Fibroblast of lung (primary cell): ENCODE data around the gene CHST4. TPM values are rescaled to one million over a fixed set of nuclear protein-coding genes. Genes with fewer than 3 reads are reported as not detected.

Experiments used
- DNase-seq, 2 donors: peaks; one replicate each; pipeline versions ENCODE4 v3.0.0 to v3.0.0-alpha.2; 2010; ENCODE audit warnings: low read depth in 2 of 2
- H2AFZ ChIP-seq: 2 replicates; pipeline ENCODE4 v1.5.1; 2012; ENCODE audit warnings: low read length, control low read depth, inconsistent platforms
- H3K27ac ChIP-seq: 2 replicates; pipeline ENCODE4 v1.5.1; 2011; ENCODE audit warnings: low read length, control low read depth; ENCODE audit not compliant: insufficient read depth
- H3K27me3 ChIP-seq: 2 replicates; pipeline ENCODE4 v1.5.1; 2011; ENCODE audit warnings: mild to moderate bottlenecking, low read length; ENCODE audit not compliant: control insufficient read depth, insufficient read depth
- H3K36me3 ChIP-seq: 2 replicates; pipeline ENCODE4 v1.5.1; 2011; ENCODE audit warnings: low read length; ENCODE audit not compliant: control insufficient read depth, insufficient read depth
- H3K4me1 ChIP-seq: 2 replicates; pipeline ENCODE4 v1.5.1; 2011; ENCODE audit warnings: low read length; ENCODE audit not compliant: control insufficient read depth, insufficient read depth; ENCODE audit errors: extremely low read depth
- H3K4me2 ChIP-seq: 2 replicates; pipeline ENCODE4 v1.5.1; 2011; ENCODE audit warnings: low read length, control low read depth; ENCODE audit not compliant: insufficient read depth; ENCODE audit errors: extremely low read depth
- H3K4me3 ChIP-seq, 4 experiments: fragments of 200-600 bp in 1 of 4; sonication (generic) in 1 of 4; replicated peaks in 1 of 4; 2 replicates each; pipeline ENCODE4 v1.5.1; 2011 to 2016; ENCODE audit warnings: low read length in 4 of 4, low read depth in 3 of 4, mild to moderate bottlenecking in 3 of 4, control low read depth in 2 of 4, inconsistent platforms in 1 of 4, mixed read lengths in 1 of 4; ENCODE audit not compliant: insufficient read depth in 1 of 4; ENCODE audit errors: control extremely low read depth in 1 of 4
- H3K79me2 ChIP-seq: 2 replicates; pipeline ENCODE4 v1.5.1; 2012; ENCODE audit warnings: mild to moderate bottlenecking, low read length, inconsistent platforms; ENCODE audit not compliant: control insufficient read depth, insufficient read depth
- H3K9ac ChIP-seq: 2 replicates; pipeline ENCODE4 v1.5.1; 2011; ENCODE audit warnings: mild to moderate bottlenecking, low read length, control low read depth; ENCODE audit not compliant: insufficient read depth
- H3K9me3 ChIP-seq: 2 replicates; pipeline ENCODE4 v1.5.1; 2012; ENCODE audit warnings: low read depth, low read length; ENCODE audit not compliant: control insufficient read depth, insufficient read depth
- H4K20me1 ChIP-seq: 2 replicates; pipeline ENCODE4 v1.5.1; 2011; ENCODE audit warnings: low read length; ENCODE audit not compliant: control insufficient read depth, insufficient read depth; ENCODE audit errors: extremely low read depth
- CTCF ChIP-seq, 2 donors: IDR thresholded peaks in 1 of 2; conservative IDR thresholded peaks in 1 of 2; 1 replicate in 1 of 2; 2 replicates in 1 of 2; pipeline ENCODE4 v1.5.1; 2011 to 2012; ENCODE audit warnings: low read length in 2 of 2, control low read depth in 1 of 2, inconsistent platforms in 1 of 2, low read depth in 1 of 2, mild to moderate bottlenecking in 1 of 2
- EZH2 ChIP-seq: IDR thresholded peaks from 2 replicates; pipeline ENCODE4 v1.5.1; 2012; ENCODE audit warnings: low read length, control low read depth, mild to moderate bottlenecking; ENCODE audit errors: missing control alignments
- polyA plus RNA-seq, 2 donors: library from polyadenylated mRNA; depleted of rRNA in 1 of 2; stranded (reverse) in 1 of 2; unstranded in 1 of 2; fragments of >200 nt; gene quantifications; 2 replicates each; pipeline ENCODE4 v1.2.1, GENCODE V29; 2011 to 2012; ENCODE audit warnings: missing spikeins in 1 of 2
- total RNA-seq: library from RNA; depleted of rRNA; stranded (reverse); fragments of >200 nt; gene quantifications from 2 replicates; pipeline ENCODE4 v1.2.1, GENCODE V29; 2014

Gene CHST4
- total and polyA plus RNA-seq, 2 donors (not counting 1 experiment from before 2014, with no cell fraction given): not detected

DNA sequence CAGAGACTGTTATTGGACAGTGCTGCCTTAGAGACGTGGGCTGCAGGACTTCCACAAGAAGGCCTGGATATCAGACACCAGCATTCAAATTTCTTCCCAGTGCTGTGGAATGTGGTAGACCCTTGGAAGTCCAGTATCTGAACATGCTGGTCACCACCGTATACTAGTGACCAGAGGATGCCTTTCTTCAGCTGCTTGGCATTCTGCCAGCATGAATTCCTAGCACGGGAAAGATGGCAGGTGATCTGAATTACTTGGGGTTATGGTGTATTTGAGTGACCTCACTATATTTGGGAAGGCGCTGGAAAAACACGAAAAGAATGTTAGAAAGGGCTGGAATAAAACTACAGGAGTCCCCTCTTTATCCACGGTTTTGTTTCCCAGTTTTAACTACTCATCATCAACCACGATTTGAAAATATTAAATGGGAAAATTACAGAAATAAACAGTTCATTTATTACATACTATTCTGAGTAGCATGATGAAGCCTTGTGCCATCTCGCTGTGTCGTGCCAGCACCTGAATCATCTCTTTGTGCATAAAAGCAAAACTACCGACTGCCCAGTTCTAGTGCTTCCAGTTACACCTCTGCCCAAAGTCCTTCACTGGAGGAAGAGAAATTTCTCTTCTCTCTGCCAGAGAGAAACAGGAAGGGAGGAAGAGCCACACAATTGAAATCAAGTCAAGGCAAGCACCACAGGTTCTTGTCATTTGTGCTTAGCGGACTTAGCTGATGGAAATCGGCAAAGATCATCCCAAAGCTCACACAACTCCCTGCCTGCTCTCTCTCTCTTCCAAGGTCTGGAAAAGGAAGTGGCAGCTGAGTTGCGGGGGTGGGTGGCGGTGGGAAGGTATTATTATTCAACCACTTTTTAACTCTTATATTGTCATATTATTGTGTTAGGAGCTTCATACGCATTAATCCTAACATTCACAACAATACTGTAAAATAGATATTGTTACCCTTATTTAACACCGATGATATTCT, 1.4 kb upstream of the CHST4 start:
- Histone ChIP-seq H3K4me2 (no peak overlapping the region), H4K20me1 (no peaks in the 10 kb centered on the region), H3K79me2 (no peaks in the 10 kb centered on the region), H3K4me1 (no peaks in the 10 kb centered on the region), H2AFZ (no peak overlapping the region), H3K9me3 (no peaks in the 10 kb centered on the region), H3K27me3 (no peaks in the 10 kb centered on the region), H3K4me3 (no peak overlapping the region), H3K27ac (no peak overlapping the region), H3K36me3 (no peaks in the 10 kb centered on the region), H3K9ac (no peak overlapping the region)
- TF ChIP-seq EZH2 (no peak), CTCF (conservative IDR thresholded peaks at IDR 0.05 in 1 of 2, IDR thresholded peaks at IDR 0.05 in 1 of 2; ENCODE audit: low read depth in 1 of 2, low read length in 2 of 2) (no peak)
- DNase-seq: no peak

- no peaks in the 10 kb centered on the region for H3K27me3 ChIP-seq
- no peaks in the 10 kb centered on the region for H3K9me3 ChIP-seq
- DNase-seq: no peak
- H3K4me2 ChIP-seq: no peak overlapping the region
- no peak overlapping the region for H3K4me3 ChIP-seq
- no peaks in the 10 kb centered on the region for H3K36me3 ChIP-seq
- no peaks in the 10 kb centered on the region for H3K79me2 ChIP-seq
- no peak overlapping the region for H2AFZ ChIP-seq
- TF ChIP-seq EZH2 (no peak), CTCF (conservative IDR thresholded peaks at IDR 0.05 in 1 of 2, IDR thresholded peaks at IDR 0.05 in 1 of 2; ENCODE audit: low read depth in 1 of 2, low read length in 2 of 2) (no peak)
- no peak overlapping the region for H3K9ac ChIP-seq
- H3K4me1 ChIP-seq: no peaks in the 10 kb centered on the region
- no peak overlapping the region for H3K27ac ChIP-seq
- no peaks in the 10 kb centered on the region for H4K20me1 ChIP-seq
Measured at GRCh38 chr16:71528257-71528656, 2.0 kb downstream of the CHST4 start.

DNA sequence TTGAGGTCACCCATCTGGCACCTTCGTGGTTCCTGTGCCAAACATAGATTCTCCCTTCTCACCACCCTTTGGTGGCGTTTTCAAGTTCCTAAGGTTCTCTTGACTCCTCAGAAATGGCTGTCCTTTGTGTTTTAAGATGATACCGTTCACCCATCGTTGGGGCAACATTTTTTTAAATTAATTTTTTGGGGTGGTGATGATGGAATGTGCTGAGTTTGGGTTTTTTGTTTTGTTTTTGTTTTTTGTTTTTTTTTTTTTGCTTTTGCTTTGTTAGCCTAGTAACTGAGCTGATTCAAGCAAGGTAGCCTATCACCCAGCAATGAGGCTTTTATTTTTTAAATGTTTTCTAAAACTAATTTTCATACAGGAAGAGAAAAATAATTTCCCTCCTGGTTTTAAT, 2.6 kb downstream of the CHST4 start:
- H3K9ac ChIP-seq: no peak overlapping the region
- no peak for DNase-seq
- no peaks in the 10 kb centered on the region for H3K27me3 ChIP-seq
- H3K27ac ChIP-seq: no peak overlapping the region
- no peak overlapping the region for H3K4me3 ChIP-seq
- H3K4me1 ChIP-seq: no peaks in the 10 kb centered on the region
- H3K79me2 ChIP-seq: no peaks in the 10 kb centered on the region
- no peak overlapping the region for H3K4me2 ChIP-seq
- H3K36me3 ChIP-seq: no peaks in the 10 kb centered on the region
- no peaks in the 10 kb centered on the region for H4K20me1 ChIP-seq
- no peaks in the 10 kb centered on the region for H3K9me3 ChIP-seq
- no peak overlapping the region for H2AFZ ChIP-seq
- no peak for TF ChIP-seq EZH2
- no peak for TF ChIP-seq CTCF (conservative IDR thresholded peaks at IDR 0.05 in 1 of 2, IDR thresholded peaks at IDR 0.05 in 1 of 2; ENCODE audit: low read depth in 1 of 2, low read length in 2 of 2)
